Spleen (tissue), 11 donors: ENCODE results near the gene DCST2. TPM values are rescaled to one million over a fixed set of nuclear protein-coding genes. Genes with fewer than 3 reads are reported as not detected.

Experiments
- DNase-seq: peaks from one replicate; pipeline ENCODE4 v3.0.0-alpha.2; 2020
- H3K27ac ChIP-seq, 8 donors: fragments of 200-600 bp; sonication (generic) in 7 of 8; 1 replicate in 4 of 8; 2 replicates in 4 of 8; pipeline versions ENCODE4 v1.5.0 to v1.8.0; 2016 to 2021; ENCODE audit warnings: inconsistent platforms in 4 of 8, mild to moderate bottlenecking in 4 of 8, moderate library complexity in 1 of 8
- H3K27me3 ChIP-seq, 7 donors: fragments of 200-600 bp; sonication (generic) in 6 of 7; replicated peaks in 1 of 7; 1 replicate in 4 of 7; 2 replicates in 3 of 7; pipeline versions ENCODE4 v1.5.0 to v1.8.0; 2016 to 2021; ENCODE audit warnings: inconsistent platforms in 3 of 7, mild to moderate bottlenecking in 1 of 7
- H3K36me3 ChIP-seq, 6 donors: fragments of 200-600 bp; sonication (generic) in 5 of 6; 1 replicate in 4 of 6; 2 replicates in 2 of 6; pipeline versions ENCODE4 v1.5.0 to v1.8.0; 2016 to 2021; ENCODE audit warnings: inconsistent platforms in 2 of 6
- H3K4me1 ChIP-seq, 6 donors: fragments of 200-600 bp; sonication (generic) in 5 of 6; 1 replicate in 3 of 6; 2 replicates in 3 of 6; pipeline versions ENCODE4 v1.5.0 to v1.8.0; 2016 to 2021; ENCODE audit warnings: inconsistent platforms in 3 of 6
- H3K4me3 ChIP-seq, 8 donors: fragments of 200-600 bp; sonication (generic) in 7 of 8; 1 replicate in 4 of 8; 2 replicates in 4 of 8; pipeline versions ENCODE4 v1.5.0 to v1.8.0; 2016 to 2021; ENCODE audit warnings: inconsistent platforms in 4 of 8, mild to moderate bottlenecking in 4 of 8, moderate library complexity in 2 of 8
- H3K9me3 ChIP-seq, 8 donors: fragments of 200-600 bp; sonication (generic) in 7 of 8; 1 replicate in 4 of 8; 2 replicates in 4 of 8; pipeline versions ENCODE4 v1.5.0 to v1.8.0; 2016 to 2021; ENCODE audit warnings: inconsistent platforms in 4 of 8
- CTCF ChIP-seq, 11 experiments: fragments of 200-600 bp in 7 of 11; fragments of 450-650 bp in 4 of 11; sonication (generic) in 4 of 11; IDR thresholded peaks in 8 of 11; conservative IDR thresholded peaks in 3 of 11; 1 replicate in 7 of 11; 2 replicates in 4 of 11; pipeline versions ENCODE4 v1.4.0 to v1.8.0; 2016 to 2021; ENCODE audit warnings: antibody characterized with exemption in 11 of 11, inconsistent platforms in 4 of 11, mild to moderate bottlenecking in 1 of 11
- POLR2A ChIP-seq, 3 donors: fragments of 450-650 bp; IDR thresholded peaks; one replicate each; pipeline ENCODE4 v1.5.1; 2017; ENCODE audit warnings: antibody characterized with exemption in 3 of 3, mild to moderate bottlenecking in 1 of 3
- POLR2AphosphoS5 ChIP-seq, 3 donors: sonication (generic); formaldehyde crosslinking; IDR thresholded peaks; one replicate each; pipeline ENCODE4 v1.5.1; 2017; ENCODE audit warnings: antibody characterized with exemption in 3 of 3
- WGBS, 5 donors: extraction: QIAGEN DNeasy Blood & Tissue Kit in 3 of 5; methylation state at CpG; one replicate each; pipeline versions ENCODE4 v1.1.5 to v1.1.7; 2013 to 2018; 5-methylcytosine and 5-hydroxymethylcytosine counted together
- intact Hi-C: fragments of 100-400 bp; cut with DNase I; formaldehyde crosslinking; loops from one replicate; pipeline ENCODE4 v1.15.0; 2023; ENCODE audit warnings: low total_unique reads
- polyA plus RNA-seq, 3 donors: library from polyadenylated mRNA; stranded (reverse); fragments of 200-250 nt; gene quantifications; one replicate each; pipeline ENCODE4 v1.2.1, GENCODE V29; 2013
- total RNA-seq, 7 donors: library from RNA; depleted of rRNA in 3 of 7; stranded (reverse); fragments of >200 nt in 3 of 7; fragmentation: NEBNext Ultra II Directional in 4 of 7; extraction: Animal tissue kit (Norgen Biotek cat#: 25700) in 4 of 7; gene quantifications; one replicate each; pipeline versions ENCODE4 v1.1.0 to v1.2.1, GENCODE V29; 2016 to 2021
- donor health status: healthy with polysubstance abuse.
- donor health status: DM: no; HTN: no; CAD: no; lungs with moderate emphysema.
- donor health status: DM: no; HTN: no; CAD: no.
- donor health status: Bipolar disorder and iron deficiency.
- donor health status: healthy.
- donor health status: DM: no; HTN: no; CAD: no.
- donor health status: DM: yes; HTN: yes; CAD: no.

DCST2 gene
- total and polyA plus RNA-seq, 10 donors = 0.54 to 4.1 (median 1.0) TPM; not detected in 1

- H3K9me3 ChIP-seq = no peaks in the 10 kb centered on the region
- WGBS, 5 donors = 86 to 96% (median 86%) methylated on average over 6 of the region's 6 CpGs
- DNase-seq = peak; percentile 65
- H3K36me3 ChIP-seq = peaks cover 0 to 40% (median 18%) of the 10 kb centered on the region in 6 donors
- intact Hi-C loops = no loop called here
- peak overlapping the region; percentile 35 to 99 (median 95) for H3K27ac ChIP-seq
- TF ChIP-seq CTCF (IDR thresholded peaks at IDR 0.05 in 8 of 11, conservative IDR thresholded peaks at IDR 0.05 in 3 of 11) (no peak), POLR2AphosphoS5 (IDR thresholded peaks at IDR 0.05) (no peak), POLR2A (IDR thresholded peaks at IDR 0.05) (no peak)
- H3K4me3 ChIP-seq = peak overlapping the region in 1 of 8 donors; percentile 76
- H3K27me3 ChIP-seq = no peaks in the 10 kb centered on the region
- H3K4me1 ChIP-seq = peaks cover 35 to 100% (median 100%) of the 10 kb centered on the region in 6 donors
Measured at GRCh38 chr1:155011437-155012025, 22.1 kb downstream of the DCST2 start.

GRCh38 chr1:155011004-155011416, 22.6 kb downstream of the DCST2 start:
- Histone ChIP-seq H3K4me1 (peaks cover 35 to 100% (median 100%) of the 10 kb centered on the region in 6 donors), H3K27ac (peak overlapping the region; percentile 35 to 99 (median 95)), H3K36me3 (peaks cover 0 to 35% (median 16%) of the 10 kb centered on the region in 6 donors), H3K27me3 (no peaks in the 10 kb centered on the region), H3K4me3 (peak overlapping the region in 4 of 8 donors; percentile 35 to 76 (median 40)), H3K9me3 (no peaks in the 10 kb centered on the region)
- WGBS, 5 donors = 73 to 88% (median 83%) methylated on average over 5 of the region's 5 CpGs
- intact Hi-C loops = no loop called here
- DNase-seq = peak; percentile 76
- TF ChIP-seq POLR2AphosphoS5 (IDR thresholded peaks at IDR 0.05) = no peak
- TF ChIP-seq CTCF (IDR thresholded peaks at IDR 0.05 in 8 of 11, conservative IDR thresholded peaks at IDR 0.05 in 3 of 11) = no peak
- no peak for TF ChIP-seq POLR2A (IDR thresholded peaks at IDR 0.05)

DNA sequence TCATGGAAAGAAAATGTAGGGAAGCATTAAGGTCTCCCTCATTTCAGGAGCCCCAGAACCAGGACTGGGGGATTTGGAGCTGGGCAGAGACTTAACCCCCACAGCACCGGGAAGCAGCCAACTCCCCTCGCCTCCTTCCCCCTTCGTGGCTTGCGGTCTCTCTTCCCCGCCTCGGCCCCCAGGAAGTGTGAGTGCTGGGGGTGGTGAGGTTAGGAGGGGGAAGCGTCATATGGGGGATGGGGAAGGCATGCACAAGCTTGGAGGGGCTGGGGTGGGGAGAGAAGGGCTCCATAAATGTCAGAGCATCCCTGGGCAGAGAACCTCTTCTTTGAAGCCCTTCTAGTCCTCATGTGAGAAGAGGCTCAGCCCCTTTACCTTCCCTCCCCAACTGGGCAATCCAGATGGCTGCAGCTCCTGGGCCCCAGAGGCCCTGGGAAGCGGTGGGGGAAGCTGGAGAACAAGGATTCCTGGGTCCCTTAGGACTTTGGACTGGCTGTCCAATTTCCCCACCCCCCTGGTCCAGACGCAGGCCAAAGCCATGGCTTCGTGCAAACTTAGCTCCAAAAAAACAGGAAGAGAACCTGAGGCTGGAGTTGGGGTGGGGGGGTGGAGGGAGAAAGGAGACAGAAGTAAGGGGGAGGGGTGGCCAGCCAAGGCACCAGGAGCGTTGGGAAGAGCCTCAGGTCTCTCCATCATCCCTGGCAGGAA, 23.2 kb downstream of the DCST2 start:
- intact Hi-C loops = no loop called here
- Histone ChIP-seq H3K27me3 (no peaks in the 10 kb centered on the region), H3K27ac (peak overlapping the region in 7 of 8 donors; percentile 60 to 99 (median 95)), H3K4me3 (peak overlapping the region in 7 of 8 donors; percentile 14 to 76 (median 35)), H3K4me1 (peaks cover 40 to 100% (median 100%) of the 10 kb centered on the region in 6 donors), H3K9me3 (no peaks in the 10 kb centered on the region), H3K36me3 (peaks cover 0 to 28% (median 12%) of the 10 kb centered on the region in 6 donors)
- peak; percentile 83 for DNase-seq
- TF ChIP-seq POLR2AphosphoS5 (IDR thresholded peaks at IDR 0.05) (peak in 2 of 3 donors; percentile 37 to 67), CTCF (IDR thresholded peaks at IDR 0.05 in 8 of 11, conservative IDR thresholded peaks at IDR 0.05 in 3 of 11) (no peak)
- 29 to 45% (median 35%) methylated on average over 11 of the region's 11 CpGs for whole genome bisulfite sequencing, 5 donors

DNA sequence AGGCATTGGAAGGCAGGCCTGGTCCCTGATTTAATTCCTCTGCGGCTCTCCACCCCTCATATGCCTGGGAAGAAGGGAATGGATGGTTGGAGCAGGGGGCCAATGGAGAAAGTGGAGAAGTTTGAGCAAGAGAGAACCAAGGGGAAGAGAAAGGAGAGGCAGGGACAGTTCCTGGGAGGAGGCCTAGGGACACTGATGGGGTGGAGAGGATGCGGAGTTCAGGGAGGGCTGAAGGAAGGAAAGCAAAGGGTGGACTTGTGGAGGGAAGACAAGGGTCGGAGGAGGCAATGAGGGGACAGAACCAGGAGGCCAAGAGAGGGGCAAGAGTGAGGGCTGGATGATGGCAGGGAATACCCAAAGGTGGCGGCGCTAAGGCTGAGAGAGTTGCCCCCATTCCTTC, 23.8 kb downstream of the DCST2 start:
- 71 to 84% (median 83%) methylated on average over 5 of the region's 5 CpGs for WGBS, 5 donors
- DNase-seq = peak; percentile 48
- peak overlapping the region in 7 of 8 donors; percentile 14 to 76 (median 35) for H3K4me3 ChIP-seq
- TF ChIP-seq POLR2AphosphoS5 (IDR thresholded peaks at IDR 0.05) = no peak
- TF ChIP-seq CTCF (IDR thresholded peaks at IDR 0.05 in 8 of 11, conservative IDR thresholded peaks at IDR 0.05 in 3 of 11) = no peak
- no peak for TF ChIP-seq POLR2A (IDR thresholded peaks at IDR 0.05)
- H3K36me3 ChIP-seq = peaks cover 0 to 22% (median 6%) of the 10 kb centered on the region in 6 donors
- no peaks in the 10 kb centered on the region for H3K27me3 ChIP-seq
- no peaks in the 10 kb centered on the region for H3K9me3 ChIP-seq
- H3K27ac ChIP-seq = peak overlapping the region in 7 of 8 donors; percentile 60 to 99 (median 95)
- peaks cover 46 to 100% (median 100%) of the 10 kb centered on the region in 6 donors for H3K4me1 ChIP-seq
- intact Hi-C loops = loop anchor here (10.0 kb wide), 1 partner anchor 55 kb away; the partner anchor contains the start of gene EFNA4
